ENCODE results near the gene ZC3H4.
A peak's percentile ranks its signal among the peaks of the same experiment; 100 is the strongest.

ZC3H4 gene

GRCh38 chr19:47112997-47113849 is at the start of gene ZC3H4:
Gene ZC3H4, minus strand, starts transcription at chr19:47113776. Its CDS starts 1,192 bp downstream, at chr19:47112584.
- H3K36me3 ChIP-seq (ENCODE audit: control insufficient read depth, insufficient read depth, low read length): no peaks in the 10 kb centered on the region
- peak within 1 kb of the TSS; percentile 89 for H3K4me3 ChIP-seq (ENCODE audit: low read length)
- peak within 1 kb of the TSS; percentile 98 for H3K9ac ChIP-seq (ENCODE audit: low read length)
- peaks cover 9% of the 10 kb centered on the region for H3K4me1 ChIP-seq (ENCODE audit: control insufficient read depth, insufficient read depth, low read length)
- no peaks in the 10 kb centered on the region for H3K27me3 ChIP-seq (ENCODE audit: control insufficient read depth, insufficient read depth, low read length)
- H3K27ac ChIP-seq (ENCODE audit: low read depth, low read length): peak within 1 kb of the TSS; percentile 100

DNA sequence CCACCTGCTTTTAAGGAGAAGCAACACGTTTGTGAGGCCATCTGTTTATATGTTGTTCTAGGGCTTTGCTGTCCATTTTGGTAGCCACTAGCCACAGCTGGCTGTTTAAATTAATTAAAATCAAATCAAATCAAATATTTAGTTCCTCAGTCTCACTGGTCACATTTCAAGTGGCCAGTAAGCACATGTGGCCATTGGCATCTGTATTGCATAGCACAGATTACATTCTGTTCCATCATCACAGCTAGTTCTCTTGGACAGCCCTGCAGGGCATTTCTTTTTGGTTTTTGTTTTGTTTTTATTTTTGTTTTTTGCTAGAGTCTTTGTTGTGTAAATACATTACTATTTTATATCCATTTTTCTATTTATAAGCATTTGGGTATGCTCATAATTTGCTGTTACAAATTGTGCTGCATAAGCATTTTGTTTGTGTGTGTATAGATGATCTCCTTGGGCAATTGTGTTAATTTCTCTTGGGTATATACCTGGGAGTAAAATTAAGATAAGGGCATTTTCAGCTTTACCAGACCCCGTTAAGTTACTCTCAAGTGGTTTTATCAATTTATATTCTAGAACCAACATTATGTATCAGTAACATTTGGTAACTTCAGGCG is 48.4 kb upstream of the ZC3H4 start:
- H3K27me3 ChIP-seq (ENCODE audit: control insufficient read depth, insufficient read depth, low read length): no peaks in the 10 kb centered on the region
- peaks cover 9% of the 10 kb centered on the region for H3K36me3 ChIP-seq (ENCODE audit: control insufficient read depth, insufficient read depth, low read length)
- no peak overlapping the region for H3K4me3 ChIP-seq (ENCODE audit: low read length)
- H3K9ac ChIP-seq (ENCODE audit: low read length): no peak overlapping the region
- no peak overlapping the region for H3K27ac ChIP-seq (ENCODE audit: low read depth, low read length)
- peaks cover 26% of the 10 kb centered on the region for H3K4me1 ChIP-seq (ENCODE audit: control insufficient read depth, insufficient read depth, low read length)

GRCh38 chr19:47158879-47159503 is 45.4 kb upstream of the ZC3H4 start:
- Histone ChIP-seq H3K27ac (ENCODE audit: low read depth, low read length) (peak overlapping the region; percentile 63), H3K4me1 (ENCODE audit: control insufficient read depth, insufficient read depth, low read length) (peaks cover 34% of the 10 kb centered on the region), H3K4me3 (ENCODE audit: low read length) (no peak overlapping the region), H3K36me3 (ENCODE audit: control insufficient read depth, insufficient read depth, low read length) (peaks cover 3% of the 10 kb centered on the region), H3K9ac (ENCODE audit: low read length) (no peak overlapping the region), H3K27me3 (ENCODE audit: control insufficient read depth, insufficient read depth, low read length) (no peaks in the 10 kb centered on the region)

GRCh38 chr19:47158367-47158791 is 44.8 kb upstream of the ZC3H4 start:
- Histone ChIP-seq H3K27ac (ENCODE audit: low read depth, low read length) (peak overlapping the region; percentile 63), H3K4me1 (ENCODE audit: control insufficient read depth, insufficient read depth, low read length) (peaks cover 35% of the 10 kb centered on the region), H3K4me3 (ENCODE audit: low read length) (peak overlapping the region; percentile 28), H3K27me3 (ENCODE audit: control insufficient read depth, insufficient read depth, low read length) (no peaks in the 10 kb centered on the region), H3K36me3 (ENCODE audit: control insufficient read depth, insufficient read depth, low read length) (peaks cover 3% of the 10 kb centered on the region), H3K9ac (ENCODE audit: low read length) (no peak overlapping the region)

GRCh38 chr19:47157431-47158321 is 44.1 kb upstream of the ZC3H4 start:
- H3K36me3 ChIP-seq (ENCODE audit: control insufficient read depth, insufficient read depth, low read length): peaks cover 5% of the 10 kb centered on the region
- H3K27me3 ChIP-seq (ENCODE audit: control insufficient read depth, insufficient read depth, low read length): no peaks in the 10 kb centered on the region
- no peak overlapping the region for H3K9ac ChIP-seq (ENCODE audit: low read length)
- H3K4me1 ChIP-seq (ENCODE audit: control insufficient read depth, insufficient read depth, low read length): peaks cover 41% of the 10 kb centered on the region
- H3K4me3 ChIP-seq (ENCODE audit: low read length): peak overlapping the region; percentile 31
- peak overlapping the region; percentile 63 for H3K27ac ChIP-seq (ENCODE audit: low read depth, low read length)

GRCh38 chr19:47156861-47157430 is 43.4 kb upstream of the ZC3H4 start:
- Histone ChIP-seq H3K27me3 (ENCODE audit: control insufficient read depth, insufficient read depth, low read length) (no peaks in the 10 kb centered on the region), H3K9ac (ENCODE audit: low read length) (no peak overlapping the region), H3K36me3 (ENCODE audit: control insufficient read depth, insufficient read depth, low read length) (peaks cover 7% of the 10 kb centered on the region), H3K4me3 (ENCODE audit: low read length) (peak overlapping the region; percentile 3), H3K27ac (ENCODE audit: low read depth, low read length) (peak overlapping the region; percentile 63), H3K4me1 (ENCODE audit: control insufficient read depth, insufficient read depth, low read length) (peaks cover 44% of the 10 kb centered on the region)

DNA sequence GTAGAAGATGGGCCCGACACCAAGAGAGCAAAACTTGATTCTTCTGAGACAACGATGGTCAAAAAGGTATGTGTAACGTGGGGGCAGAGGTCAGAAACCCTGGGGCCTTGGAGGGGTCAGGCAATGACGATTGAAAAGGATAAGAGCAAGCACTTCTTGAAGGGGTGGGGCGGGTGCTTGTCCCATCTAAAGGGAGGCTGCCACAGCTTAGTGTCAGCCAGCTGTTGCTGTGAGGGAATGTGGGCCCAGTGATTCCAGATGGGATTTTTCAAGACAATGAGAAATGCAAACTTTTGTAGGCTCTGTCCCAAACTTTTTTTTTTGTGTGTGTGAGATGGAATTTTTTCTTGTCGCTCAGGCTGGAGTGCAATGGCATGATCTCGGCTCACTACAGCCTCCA is 41.6 kb upstream of the ZC3H4 start:
- Histone ChIP-seq H3K4me1 (ENCODE audit: control insufficient read depth, insufficient read depth, low read length) (peaks cover 55% of the 10 kb centered on the region), H3K9ac (ENCODE audit: low read length) (no peak overlapping the region), H3K4me3 (ENCODE audit: low read length) (no peak overlapping the region), H3K27ac (ENCODE audit: low read depth, low read length) (peak overlapping the region; percentile 69), H3K27me3 (ENCODE audit: control insufficient read depth, insufficient read depth, low read length) (no peaks in the 10 kb centered on the region), H3K36me3 (ENCODE audit: control insufficient read depth, insufficient read depth, low read length) (peaks cover 10% of the 10 kb centered on the region)

GRCh38 chr19:47153266-47153665 is 39.7 kb upstream of the ZC3H4 start:
- Histone ChIP-seq H3K9ac (ENCODE audit: low read length) (no peak overlapping the region), H3K36me3 (ENCODE audit: control insufficient read depth, insufficient read depth, low read length) (peaks cover 10% of the 10 kb centered on the region), H3K4me3 (ENCODE audit: low read length) (no peak overlapping the region), H3K27ac (ENCODE audit: low read depth, low read length) (peak overlapping the region; percentile 73), H3K27me3 (ENCODE audit: control insufficient read depth, insufficient read depth, low read length) (no peaks in the 10 kb centered on the region), H3K4me1 (ENCODE audit: control insufficient read depth, insufficient read depth, low read length) (peaks cover 46% of the 10 kb centered on the region)

DNA sequence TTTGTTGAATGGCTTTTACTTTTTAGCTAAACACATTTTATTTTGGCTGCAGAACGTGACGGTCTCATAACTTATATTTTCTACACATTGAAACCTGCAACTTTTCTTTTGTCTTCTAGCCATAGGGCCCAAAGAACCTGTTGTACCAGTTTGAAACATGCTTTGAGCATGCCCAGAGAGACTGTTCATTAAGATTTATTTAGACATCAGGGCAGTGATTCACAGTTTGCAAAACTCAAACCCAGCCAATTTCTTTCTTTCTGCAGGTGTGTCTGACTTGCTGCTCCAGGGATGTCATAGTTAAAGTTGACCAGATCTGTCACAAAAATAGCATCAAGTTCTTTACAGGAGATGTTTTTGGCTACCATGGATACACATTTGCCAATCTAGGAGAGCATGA is 39.1 kb upstream of the ZC3H4 start:
- Histone ChIP-seq H3K36me3 (ENCODE audit: control insufficient read depth, insufficient read depth, low read length) (peaks cover 10% of the 10 kb centered on the region), H3K4me3 (ENCODE audit: low read length) (no peak overlapping the region), H3K27ac (ENCODE audit: low read depth, low read length) (peak overlapping the region; percentile 73), H3K9ac (ENCODE audit: low read length) (no peak overlapping the region), H3K27me3 (ENCODE audit: control insufficient read depth, insufficient read depth, low read length) (no peaks in the 10 kb centered on the region), H3K4me1 (ENCODE audit: control insufficient read depth, insufficient read depth, low read length) (peaks cover 40% of the 10 kb centered on the region)

DNA sequence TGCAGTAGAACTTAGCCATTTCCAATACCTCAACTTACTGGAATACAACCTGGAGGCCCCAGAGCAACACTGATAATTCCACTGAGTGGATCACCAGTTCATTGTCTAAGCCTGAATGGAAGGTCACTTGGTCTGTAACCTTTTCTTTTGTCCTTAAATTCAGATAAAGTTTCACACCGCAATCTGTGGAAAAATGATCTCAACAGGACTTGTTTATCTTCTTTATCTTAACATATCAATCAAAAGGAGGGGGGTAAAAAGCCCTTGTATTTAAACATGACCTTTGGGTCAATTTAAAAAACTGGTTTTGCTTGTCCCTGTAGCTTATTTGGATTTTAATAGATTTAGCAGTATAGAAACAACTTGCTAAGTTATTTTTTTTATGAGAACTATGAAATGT is 38.6 kb upstream of the ZC3H4 start:
- Histone ChIP-seq H3K27ac (ENCODE audit: low read depth, low read length) (peak overlapping the region; percentile 73), H3K4me1 (ENCODE audit: control insufficient read depth, insufficient read depth, low read length) (peaks cover 35% of the 10 kb centered on the region), H3K9ac (ENCODE audit: low read length) (no peak overlapping the region), H3K27me3 (ENCODE audit: control insufficient read depth, insufficient read depth, low read length) (no peaks in the 10 kb centered on the region), H3K4me3 (ENCODE audit: low read length) (no peak overlapping the region), H3K36me3 (ENCODE audit: control insufficient read depth, insufficient read depth, low read length) (peaks cover 10% of the 10 kb centered on the region)

- Histone ChIP-seq H3K36me3 (ENCODE audit: control insufficient read depth, insufficient read depth, low read length) (peaks cover 10% of the 10 kb centered on the region), H3K9ac (ENCODE audit: low read length) (no peak overlapping the region), H3K27ac (ENCODE audit: low read depth, low read length) (peak overlapping the region; percentile 73), H3K4me3 (ENCODE audit: low read length) (no peak overlapping the region), H3K27me3 (ENCODE audit: control insufficient read depth, insufficient read depth, low read length) (no peaks in the 10 kb centered on the region), H3K4me1 (ENCODE audit: control insufficient read depth, insufficient read depth, low read length) (peaks cover 31% of the 10 kb centered on the region)
Measured at GRCh38 chr19:47151627-47152026, 38.1 kb upstream of the ZC3H4 start.

Measured in rectal smooth muscle tissue (tissue), 1 donor.